ENCODE measurements around the gene AIPL1.

AIPL1 gene

DNA sequence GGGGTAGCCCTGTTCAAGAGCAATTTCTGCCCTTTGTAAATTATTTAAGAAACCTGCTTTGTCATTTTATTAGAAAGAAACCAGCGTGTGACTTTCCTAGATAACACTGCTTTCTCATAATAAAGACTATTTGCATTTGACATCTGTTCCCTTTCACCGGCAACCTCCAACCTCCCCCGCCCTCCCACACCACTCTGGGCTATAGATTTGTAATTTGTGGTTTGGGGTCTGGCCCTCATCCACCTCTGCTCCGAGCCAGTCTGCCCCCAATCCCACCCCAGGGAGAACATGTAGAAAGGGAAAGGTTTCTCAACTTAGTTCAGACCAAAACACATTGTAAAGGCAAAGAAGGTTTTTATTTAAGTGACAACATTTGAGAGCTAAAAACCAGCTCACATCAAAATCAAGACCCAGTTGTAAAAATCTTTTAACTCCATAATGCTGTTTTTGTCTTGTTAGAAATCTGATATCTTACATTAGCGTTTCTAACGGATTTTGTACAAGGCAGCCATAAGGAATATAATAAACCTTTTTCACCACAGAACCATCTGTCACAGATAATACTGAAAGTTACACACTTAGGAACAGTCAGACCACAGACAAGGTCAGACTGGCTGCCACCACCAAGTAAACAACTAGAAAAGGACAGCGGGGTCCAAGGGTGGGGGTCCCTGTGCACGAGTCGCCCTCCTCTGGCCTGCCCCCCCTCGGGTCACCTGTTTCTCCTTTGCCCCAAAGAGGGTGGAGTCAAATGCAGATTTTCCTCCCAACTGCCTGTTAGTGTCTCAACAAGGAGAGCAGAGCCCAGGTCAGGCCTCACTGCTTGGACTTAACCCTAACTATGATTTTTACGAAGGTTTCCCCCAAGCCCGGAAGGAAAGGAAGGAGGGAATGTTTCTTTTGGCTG is 16.3 kb upstream of the AIPL1 start:
- POLR2A ChIA-PET: no interaction called here
- CTCF ChIA-PET: no interaction called here
- no peak for TF ChIP-seq HDGF (IDR thresholded peaks at IDR 0.05; ENCODE audit: borderline replicate concordance)
- no peak for TF ChIP-seq L3MBTL2 (conservative IDR thresholded peaks at IDR 0.05)
- TF ChIP-seq BHLHE40 (IDR thresholded peaks at IDR 0.05; ENCODE audit: borderline replicate concordance): no peak
- TF ChIP-seq SP1 (IDR thresholded peaks at IDR 0.05): no peak

DNA sequence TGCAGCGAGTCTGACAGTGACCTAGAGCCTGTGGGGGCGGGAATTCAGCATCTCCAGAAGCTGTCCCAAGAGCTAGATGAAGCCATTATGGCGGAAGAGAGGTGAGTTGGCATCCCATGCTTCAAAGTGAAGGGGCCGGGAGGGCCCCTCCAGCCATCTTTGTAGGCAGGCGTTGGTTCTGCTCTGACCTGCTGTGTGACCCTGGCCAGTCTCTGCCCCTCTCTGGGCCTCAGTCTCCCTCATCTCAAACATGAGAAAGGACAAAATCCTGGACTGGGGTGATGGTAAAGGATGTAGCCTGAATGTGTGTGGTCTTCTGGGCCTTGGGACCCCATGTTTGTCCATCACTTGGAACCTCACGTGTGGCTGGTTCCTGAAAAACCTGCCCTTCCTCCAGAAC is 14.4 kb upstream of the AIPL1 start:
- ChIA-PET CTCF (no interaction called here), POLR2A (no interaction called here)
- TF ChIP-seq SP1 (IDR thresholded peaks at IDR 0.05): no peak
- no peak for DNase-seq (ENCODE audit: extremely low spot score)

More for the DNA sequence above, 16.3 kb upstream of the AIPL1 start:
- DNase-seq (ENCODE audit: extremely low spot score): no peak

DNA sequence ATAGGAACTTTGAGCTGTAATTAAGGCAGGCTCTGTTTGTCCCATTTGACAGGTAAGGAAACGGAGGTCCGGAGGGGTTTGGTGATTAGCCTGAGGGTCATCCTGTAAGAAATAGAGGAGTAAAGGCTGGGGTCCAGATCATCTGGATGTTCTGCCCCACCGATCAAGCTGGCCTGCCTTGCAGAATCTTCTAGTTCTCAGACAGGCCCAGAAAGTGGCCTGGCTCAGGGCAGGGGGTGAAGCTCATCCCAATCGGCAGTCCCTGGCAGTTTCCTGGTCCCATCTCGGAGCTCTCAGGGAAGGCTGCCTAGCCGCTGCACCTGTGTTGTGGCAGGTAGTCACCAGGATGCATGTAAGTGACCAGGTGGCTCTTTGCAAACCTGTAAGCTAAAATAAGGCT is 13.6 kb upstream of the AIPL1 start:
- DNase-seq (ENCODE audit: extremely low spot score): no peak
- ChIA-PET POLR2A (no interaction called here), CTCF (no interaction called here)
- TF ChIP-seq BHLHE40 (IDR thresholded peaks at IDR 0.05; ENCODE audit: borderline replicate concordance) (no peak), ELF4 (IDR thresholded peaks at IDR 0.05) (no peak), FOXA1 (IDR thresholded peaks at IDR 0.05) (no peak), ARNT (IDR thresholded peaks at IDR 0.05) (no peak), FOXK2 (IDR thresholded peaks at IDR 0.05) (no peak), NFRKB (IDR thresholded peaks at IDR 0.05) (no peak), LEF1 (IDR thresholded peaks at IDR 0.05; ENCODE audit: borderline replicate concordance) (no peak), ZNF384 (IDR thresholded peaks at IDR 0.05) (no peak)

DNA sequence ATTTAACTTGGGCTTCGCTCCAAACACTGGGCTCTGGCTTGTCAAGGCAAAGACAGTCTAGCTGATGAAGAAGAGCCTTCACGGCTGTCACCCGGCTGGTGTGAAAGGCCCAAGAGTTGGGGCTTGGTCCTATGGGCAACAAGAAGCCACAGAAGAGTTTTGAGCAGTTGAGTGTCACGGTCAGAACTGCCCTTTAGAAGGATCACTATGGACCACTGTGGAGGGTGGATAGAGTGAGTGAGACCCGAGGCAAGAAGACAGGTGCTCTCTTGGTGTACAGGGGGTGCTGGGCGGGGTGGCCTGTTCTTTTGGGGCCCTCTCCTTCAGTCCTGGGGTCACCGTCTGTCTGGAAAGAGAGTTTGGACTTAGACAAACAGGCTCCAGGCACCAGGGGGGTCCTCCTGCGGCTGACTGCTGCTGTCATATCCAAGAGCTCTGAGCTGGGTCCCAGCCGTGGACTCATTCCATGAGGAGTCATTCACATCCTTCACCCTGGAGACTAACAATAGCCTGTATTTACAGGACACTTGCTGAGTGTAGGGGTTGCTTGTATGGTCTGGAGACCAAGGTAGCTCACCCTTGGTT is 11.7 kb upstream of the AIPL1 start:
- no peak for DNase-seq (ENCODE audit: extremely low spot score)
- ChIA-PET CTCF (no interaction called here), POLR2A (no interaction called here)
- no peak for TF ChIP-seq FOXK2 (IDR thresholded peaks at IDR 0.05)
- no peak for TF ChIP-seq SUZ12 (IDR thresholded peaks at IDR 0.05)
- TF ChIP-seq ARNT (IDR thresholded peaks at IDR 0.05): no peak
- TF ChIP-seq FOXA1 (IDR thresholded peaks at IDR 0.05): no peak
- TF ChIP-seq ELF4 (IDR thresholded peaks at IDR 0.05): no peak
- TF ChIP-seq BHLHE40 (IDR thresholded peaks at IDR 0.05; ENCODE audit: borderline replicate concordance): no peak
- no peak for TF ChIP-seq NFRKB (IDR thresholded peaks at IDR 0.05)
- TF ChIP-seq LEF1 (IDR thresholded peaks at IDR 0.05; ENCODE audit: borderline replicate concordance): no peak
- TF ChIP-seq SP1 (IDR thresholded peaks at IDR 0.05): no peak
- no peak for TF ChIP-seq CTBP1 (IDR thresholded peaks at IDR 0.05; ENCODE audit: borderline replicate concordance)
- TF ChIP-seq TARDBP (IDR thresholded peaks at IDR 0.05): no peak
- no peak for TF ChIP-seq ZNF384 (IDR thresholded peaks at IDR 0.05)
- TF ChIP-seq L3MBTL2 (conservative IDR thresholded peaks at IDR 0.05): no peak
- TF ChIP-seq, protein P1, sequence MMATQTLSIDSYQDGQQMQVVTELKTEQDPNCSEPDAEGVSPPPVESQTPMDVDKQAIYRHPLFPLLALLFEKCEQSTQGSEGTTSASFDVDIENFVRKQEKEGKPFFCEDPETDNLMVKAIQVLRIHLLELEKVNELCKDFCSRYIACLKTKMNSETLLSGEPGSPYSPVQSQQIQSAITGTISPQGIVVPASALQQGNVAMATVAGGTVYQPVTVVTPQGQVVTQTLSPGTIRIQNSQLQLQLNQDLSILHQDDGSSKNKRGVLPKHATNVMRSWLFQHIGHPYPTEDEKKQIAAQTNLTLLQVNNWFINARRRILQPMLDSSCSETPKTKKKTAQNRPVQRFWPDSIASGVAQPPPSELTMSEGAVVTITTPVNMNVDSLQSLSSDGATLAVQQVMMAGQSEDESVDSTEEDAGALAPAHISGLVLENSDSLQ (IDR thresholded peaks at IDR 0.05): no peak
- no peak for TF ChIP-seq HDGF (IDR thresholded peaks at IDR 0.05; ENCODE audit: borderline replicate concordance)
- TF ChIP-seq FOXM1 (IDR thresholded peaks at IDR 0.05; ENCODE audit: borderline replicate concordance): no peak

DNA sequence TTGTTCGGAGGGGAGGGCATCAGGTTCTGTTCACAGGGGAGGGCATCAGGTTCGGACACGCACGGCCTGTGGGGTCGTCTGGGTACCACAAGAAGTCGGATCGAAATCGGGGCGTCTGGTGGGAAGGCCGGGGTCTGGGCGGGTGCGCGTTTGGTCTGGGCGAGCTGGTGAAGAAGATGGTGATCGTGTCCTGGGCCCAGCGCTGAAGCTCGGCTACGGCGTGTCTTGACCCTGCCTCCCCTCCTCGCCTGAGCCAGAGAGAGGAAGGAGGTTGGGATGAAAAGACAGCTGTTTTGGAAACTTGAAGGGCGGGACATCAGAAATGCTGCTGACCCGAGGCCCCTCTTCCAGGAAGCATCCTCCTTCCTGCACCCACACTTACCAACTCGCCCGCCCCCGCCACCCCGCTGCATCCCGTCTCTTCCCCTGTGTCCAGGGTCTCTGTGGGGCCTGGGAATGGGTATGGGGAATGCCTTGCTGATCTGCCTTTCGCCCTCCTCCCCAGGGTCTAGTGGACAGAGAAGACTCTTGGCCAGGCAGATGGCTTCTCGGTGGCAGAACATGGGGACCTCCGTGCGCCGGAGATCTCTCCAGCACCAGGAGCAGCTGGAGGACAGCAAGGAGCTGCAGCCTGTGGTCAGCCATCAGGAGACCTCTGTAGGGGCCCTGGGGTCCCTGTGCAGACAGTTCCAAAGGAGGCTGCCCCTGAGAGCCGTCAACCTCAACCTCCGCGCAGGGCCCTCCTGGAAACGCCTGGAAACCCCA is 9.8 kb upstream of the AIPL1 start:
- POLR2A ChIA-PET: interaction anchor here (0.8 to 1.7 kb wide), 6 partner anchors 8 to 851 kb away, joined by 3 to 11 read pairs (median 3); no protein-coding TSS in a partner anchor
- CTCF ChIA-PET: interaction anchor here (1.5 kb wide), 1 partner anchor 28 kb away, joined by 3 read pairs; no protein-coding TSS in a partner anchor
- TF ChIP-seq FOXM1 (IDR thresholded peaks at IDR 0.05; ENCODE audit: borderline replicate concordance) (no peak), NFRKB (IDR thresholded peaks at IDR 0.05) (no peak), LEF1 (IDR thresholded peaks at IDR 0.05; ENCODE audit: borderline replicate concordance) (no peak), ELF4 (IDR thresholded peaks at IDR 0.05) (no peak), FOXK2 (IDR thresholded peaks at IDR 0.05) (no peak)
- TF ChIP-seq, protein P1 (IDR thresholded peaks at IDR 0.05): no peak
- no peak for DNase-seq (ENCODE audit: extremely low spot score)

DNA sequence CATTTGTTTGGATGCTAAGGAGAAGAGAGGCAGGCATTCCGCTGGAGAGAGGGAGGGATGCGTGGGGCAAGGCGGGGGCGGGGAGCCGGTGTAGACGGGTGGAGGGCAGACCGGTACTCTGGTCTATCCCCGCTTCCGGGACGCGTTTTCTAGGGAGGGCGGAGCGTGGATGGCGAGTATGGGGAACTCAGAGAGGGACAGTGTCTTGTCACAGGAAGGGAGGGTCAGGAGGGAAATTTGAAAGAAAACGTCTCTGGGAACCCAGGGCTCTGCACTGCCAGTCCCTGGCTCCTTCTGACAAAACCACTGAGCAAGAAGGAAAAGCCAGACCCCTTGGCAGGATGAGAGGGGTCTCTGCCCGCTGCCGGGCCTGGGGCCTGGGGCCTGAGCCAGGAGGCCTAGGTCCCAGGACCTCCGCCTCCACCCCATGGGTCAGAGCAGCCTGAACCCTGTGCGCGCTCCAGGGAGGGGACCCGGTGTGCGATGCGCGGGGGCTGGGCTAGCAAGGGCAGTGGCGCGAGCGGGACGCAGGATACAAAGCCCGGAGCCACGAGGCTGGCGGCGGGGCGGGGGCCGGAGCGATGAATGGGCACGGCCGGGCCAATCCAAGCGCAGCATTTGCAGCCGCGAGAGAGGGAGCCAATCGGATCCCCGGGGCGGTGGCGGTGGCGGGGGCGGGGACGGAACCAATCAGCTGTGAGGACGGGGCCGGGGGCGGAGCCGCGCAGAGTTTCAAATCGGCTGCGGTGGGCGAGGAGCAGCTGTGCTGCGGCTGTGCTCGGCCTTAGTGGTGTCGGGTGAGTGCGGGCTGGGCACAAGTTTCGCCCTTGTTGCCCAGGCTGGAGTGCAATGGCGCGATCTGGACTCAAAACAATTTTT is 9.0 kb upstream of the AIPL1 start, which contains the start of gene PIMREG:
PIMREG (plus strand) TSS at position 764 of the 879 bp plus-strand sequence. CDS start 656 bp downstream, outside the sequence.
- CTCF ChIA-PET: interaction anchor here (1.5 kb wide), 1 partner anchor 29 kb away, joined by 3 read pairs; no protein-coding TSS in a partner anchor
- peak; percentile 94 for DNase-seq (ENCODE audit: extremely low spot score)
- TF ChIP-seq, protein P1 (IDR thresholded peaks at IDR 0.05): no peak
- TF ChIP-seq ARNT (IDR thresholded peaks at IDR 0.05) (no peak), L3MBTL2 (conservative IDR thresholded peaks at IDR 0.05) (peak; percentile 97), NFRKB (IDR thresholded peaks at IDR 0.05) (no peak), TARDBP (IDR thresholded peaks at IDR 0.05) (no peak), FOXM1 (IDR thresholded peaks at IDR 0.05; ENCODE audit: borderline replicate concordance) (peak; percentile 39; the same call in 1 of the 2 replicates), BHLHE40 (IDR thresholded peaks at IDR 0.05; ENCODE audit: borderline replicate concordance) (no peak)
- POLR2A ChIA-PET: interaction anchor here (0.8 to 1.7 kb wide), 6 partner anchors 8 to 850 kb away, joined by 3 to 11 read pairs (median 3); no protein-coding TSS in a partner anchor
